IMR-90 (cell line): ENCODE measurements around the gene LRRIQ4. TPM values are rescaled to one million over a fixed set of nuclear protein-coding genes. Genes with fewer than 3 reads are reported as not detected.
A peak's percentile ranks its signal among the peaks of the same experiment; 100 is the strongest.

Experiments
- ATAC-seq: fragments of 200-7000 bp; cut with Tn5 transposase; 2 replicates; pipeline ENCODE4 v1.9.1; 2020; ENCODE audit warnings: low read depth, mild to moderate bottlenecking, moderate library complexity
- BruUV-seq: library from RNA; stranded (reverse); fragments of 400-500 nt; replicated peaks from 2 replicates; lab custom pipeline; 2021; lab: Mats Ljungman, UMichigan
- CTCF ChIA-PET: fragments of 300-600 bp; formaldehyde crosslinking; extraction: SDS; loops from one replicate; lab custom pipeline; 2021; ENCODE audit warnings: antibody characterized with exemption; lab: Yijun Ruan, JAX
- POLR2A ChIA-PET: fragments of 300-600 bp; sonication (Branson Sonifier 250); formaldehyde crosslinking; loops from one replicate; lab custom pipeline; 2022; ENCODE audit warnings: antibody characterized with exemption; ENCODE audit not compliant: unreplicated experiment; lab: Charles Lee
- DNase-seq: peaks from one replicate; pipeline ENCODE4 v3.0.0; 2013
- H2AFZ ChIP-seq: replicated peaks from 2 replicates; pipeline ENCODE3; 2013; ENCODE audit warnings: low read length, mild to moderate bottlenecking; ENCODE audit not compliant: poor library complexity
- H2AK5ac ChIP-seq: 2 replicates; pipeline ENCODE4 v1.6.1; 2013; ENCODE audit warnings: low read depth, low read length, inconsistent platforms
- H2AK9ac ChIP-seq: replicated peaks from 2 replicates; pipeline ENCODE3; 2013; ENCODE audit warnings: mild to moderate bottlenecking, low read depth, low read length, moderate library complexity; ENCODE audit not compliant: poor library complexity
- H2BK120ac ChIP-seq: 2 replicates; pipeline ENCODE4 v1.6.1; 2013; ENCODE audit warnings: low read depth, low read length, inconsistent platforms
- H2BK15ac ChIP-seq: 3 replicates; pipeline ENCODE4 v1.6.1; 2013; ENCODE audit warnings: low read depth, low read length, inconsistent platforms
- H2BK20ac ChIP-seq: 2 replicates; pipeline ENCODE4 v1.6.1; 2013; ENCODE audit warnings: low read depth, mild to moderate bottlenecking, inconsistent platforms, low read length, moderate library complexity
- H2BK5ac ChIP-seq: 2 replicates; pipeline ENCODE4 v1.6.1; 2013; ENCODE audit warnings: mild to moderate bottlenecking, low read depth, low read length, inconsistent platforms; ENCODE audit not compliant: poor library complexity, severe bottlenecking
- H3K14ac ChIP-seq: replicated peaks from 2 replicates; pipeline ENCODE4 v1.6.1; 2013; ENCODE audit warnings: low read depth, low read length, inconsistent platforms
- H3K18ac ChIP-seq: 2 replicates; pipeline ENCODE4 v1.6.1; 2013; ENCODE audit warnings: low read depth, low read length, control low read depth
- H3K23ac ChIP-seq: 2 replicates; pipeline ENCODE4 v1.6.1; 2013; ENCODE audit warnings: low read depth, low read length, inconsistent platforms
- H3K27ac ChIP-seq: 2 replicates; pipeline ENCODE4 v1.5.1; 2013; ENCODE audit warnings: mild to moderate bottlenecking, control low read depth, low read length; ENCODE audit not compliant: insufficient read depth
- H3K27me3 ChIP-seq: 2 replicates; pipeline ENCODE4 v1.6.1; 2013; ENCODE audit warnings: low read length; ENCODE audit not compliant: control insufficient read depth, insufficient read depth
- H3K36me3 ChIP-seq: 2 replicates; pipeline ENCODE4 v1.6.1; 2013; ENCODE audit warnings: low read length, mixed read lengths; ENCODE audit not compliant: control insufficient read depth, insufficient read depth
- H3K4ac ChIP-seq: 2 replicates; pipeline ENCODE4 v1.6.1; 2013; ENCODE audit warnings: low read depth, low read length, inconsistent platforms
- H3K4me1 ChIP-seq: 2 replicates; pipeline ENCODE4 v1.6.1; 2013; ENCODE audit warnings: low read length, mixed read lengths; ENCODE audit not compliant: control insufficient read depth, insufficient read depth
- H3K4me2 ChIP-seq: 2 replicates; pipeline ENCODE4 v1.6.1; 2013; ENCODE audit warnings: low read depth, mild to moderate bottlenecking, control low read depth, low read length, moderate library complexity
- H3K4me3 ChIP-seq: 2 replicates; pipeline ENCODE4 v1.5.1; 2013; ENCODE audit warnings: low read depth, mild to moderate bottlenecking, control low read depth, low read length, moderate library complexity; ENCODE audit not compliant: insufficient read depth
- H3K56ac ChIP-seq: 2 replicates; pipeline ENCODE4 v1.6.1; 2013; ENCODE audit warnings: low read length, inconsistent platforms; ENCODE audit not compliant: insufficient read depth; ENCODE audit errors: extremely low read depth
- H3K79me1 ChIP-seq, 2 experiments: 2 replicates each; pipeline ENCODE4 v1.6.1; 2013; ENCODE audit warnings: low read length in 2 of 2, inconsistent platforms in 1 of 2, low read depth in 1 of 2
- H3K9ac ChIP-seq: 2 replicates; pipeline ENCODE4 v1.6.1; 2013; ENCODE audit warnings: low read depth, low read length, control low read depth
- H3K9me1 ChIP-seq: 2 replicates; pipeline ENCODE4 v1.6.1; 2013; ENCODE audit warnings: low read length, inconsistent platforms; ENCODE audit not compliant: insufficient read depth
- H3K9me3 ChIP-seq: 2 replicates; pipeline ENCODE4 v1.6.1; 2013; ENCODE audit warnings: low read length; ENCODE audit not compliant: control insufficient read depth, insufficient read depth
- H4K20me1 ChIP-seq: 2 replicates; pipeline ENCODE4 v1.6.1; 2013; ENCODE audit warnings: low read length, inconsistent platforms; ENCODE audit not compliant: insufficient read depth
- H4K5ac ChIP-seq: 2 replicates; pipeline ENCODE4 v1.6.1; 2013; ENCODE audit warnings: mild to moderate bottlenecking, low read depth, low read length, control low read depth
- H4K8ac ChIP-seq, 2 experiments: 2 replicates each; pipeline ENCODE4 v1.6.1; 2013; ENCODE audit warnings: low read depth in 2 of 2, low read length in 2 of 2, control low read depth in 1 of 2, inconsistent platforms in 1 of 2
- H4K91ac ChIP-seq: 2 replicates; pipeline ENCODE4 v1.6.1; 2013; ENCODE audit warnings: low read depth, low read length, inconsistent platforms; ENCODE audit not compliant: insufficient read depth
- MAZ ChIP-seq: IDR thresholded peaks from 2 replicates; pipeline ENCODE4 v1.6.1; 2012; ENCODE audit warnings: low read depth, mild to moderate bottlenecking, low read length, improper control_type of control experiment, moderate library complexity, borderline replicate concordance
- POLR2A ChIP-seq: IDR thresholded peaks from 2 replicates; pipeline ENCODE4 v1.6.1; 2012; ENCODE audit warnings: mild to moderate bottlenecking, low read depth, low read length
- WGBS, 2 experiments: methylation state at CpG; one replicate each; pipeline versions ENCODE4 v1.1.5 to v1.1.7; 2013; ENCODE audit warnings: missing lambda C conversion rate in 2 of 2; ENCODE audit not compliant: insufficient read length in 1 of 2; ENCODE audit errors: extremely low coverage in 2 of 2; 5-methylcytosine and 5-hydroxymethylcytosine counted together
- dilution Hi-C: fragments of 300-500 bp; cut with HindIII; formaldehyde crosslinking; loops from one replicate; pipeline ENCODE4 v1.14.3; 2018; ENCODE audit warnings: low sequenced_read_pairs; ENCODE audit not compliant: unreplicated experiment
- in situ Hi-C: fragments of 300-500 bp; cut with MboI; formaldehyde crosslinking; loops from 3 replicates; pipeline ENCODE4 v1.14.3; 2019; ENCODE audit warnings: low sequenced_read_pairs, inconsistent platforms, mixed read lengths
- intact Hi-C: fragments of 100-400 bp; cut with micrococcal nuclease; formaldehyde crosslinking; loops from 2 replicates; pipeline ENCODE4 v1.10.0; 2022
- polyA plus RNA-seq, 3 experiments: library from polyadenylated mRNA; depleted of rRNA; stranded (reverse); fragments of >200 nt; gene quantifications; 2 replicates each; pipeline ENCODE4 v1.2.3, GENCODE V29; 2012; ENCODE audit warnings: low replicate concordance in 1 of 3
- total RNA-seq: library from RNA; depleted of rRNA; stranded (reverse); fragments of >200 nt; gene quantifications from 2 replicates; pipeline ENCODE4 v1.2.3, GENCODE V29; 2012
- TF ChIP-seq, protein P1 (sequence below): fragments of 150-350 bp; IDR thresholded peaks from 2 replicates; pipeline ENCODE4 v1.6.1; 2016; ENCODE audit warnings: low read depth, mild to moderate bottlenecking, low read length, moderate library complexity, borderline replicate concordance

LRRIQ4 gene
- total and polyA plus RNA-seq, 2 of the 4 experiments (the other 2 are of a cell fraction) = not detected

DNA sequence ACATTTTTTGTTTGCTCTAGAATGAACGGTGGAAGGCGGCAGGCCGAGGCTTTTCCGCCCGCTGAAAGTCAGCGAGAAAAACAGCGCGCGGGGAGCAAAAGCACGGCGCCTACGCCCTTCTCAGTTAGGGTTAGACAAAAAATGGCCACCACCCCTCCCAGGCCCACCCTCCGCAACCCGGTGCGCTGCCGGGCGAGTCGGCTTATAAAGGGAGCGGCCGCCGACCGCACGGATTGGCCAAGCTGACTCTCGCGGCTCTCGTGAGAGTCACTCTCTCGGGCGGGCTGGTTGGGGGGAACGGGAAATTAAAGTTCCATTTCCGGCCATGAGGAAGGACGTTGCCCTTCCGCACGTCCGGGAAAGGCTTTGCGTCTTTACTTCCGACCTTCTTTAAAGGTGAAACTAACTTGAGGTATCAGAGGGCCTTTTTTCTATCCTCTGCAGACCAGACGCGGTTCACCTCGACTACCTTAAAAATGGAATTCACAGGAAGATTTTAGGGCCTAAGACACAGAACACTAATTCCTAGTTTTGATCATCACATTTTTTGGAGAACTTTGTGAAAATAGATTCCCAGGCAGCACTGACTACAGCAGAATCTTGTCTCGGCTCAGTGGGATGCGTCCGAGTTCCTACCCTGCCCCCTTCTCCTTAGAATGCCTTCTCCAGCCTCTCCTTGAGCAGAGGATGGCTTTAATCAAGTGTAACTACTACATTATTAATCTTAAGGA lies 47.6 kb upstream of the LRRIQ4 start, which contains the start of gene TERC:
Gene TERC (minus strand): TSS at position 179 of the 731 bp plus-strand sequence.
- Histone ChIP-seq H3K4me1 (peaks cover 4% of the 10 kb centered on the region; the same call in 1 of the 2 replicates), H4K20me1 (no peaks in the 10 kb centered on the region), H3K9ac (peak within 1 kb of the TSS; percentile 92), H2AFZ (peak within 1 kb of the TSS; percentile 96), H3K23ac (peak within 1 kb of the TSS; percentile 95), H3K56ac (peak within 1 kb of the TSS; percentile 87), H3K18ac (peak within 1 kb of the TSS; percentile 73), H3K27ac (peak within 1 kb of the TSS; percentile 88), H3K9me1 (no peaks in the 10 kb centered on the region), H3K4me2 (peak within 1 kb of the TSS; percentile 97), H4K5ac (peak within 1 kb of the TSS; percentile 100), H3K14ac (peak within 1 kb of the TSS; percentile 98), H2BK5ac (peak within 1 kb of the TSS; percentile 80), H2AK9ac (peak within 1 kb of the TSS; percentile 97), H2AK5ac (peak within 1 kb of the TSS; percentile 93), H2BK20ac (no peak within 1 kb of the TSS; the same call in 1 of the 2 replicates), H2BK120ac (peak within 1 kb of the TSS; percentile 57), H2BK15ac (no peak within 1 kb of the TSS), H3K4me3 (peak within 1 kb of the TSS; percentile 89), H3K27me3 (no peaks in the 10 kb centered on the region), H3K36me3 (no peaks in the 10 kb centered on the region), H3K9me3 (peaks cover 3% of the 10 kb centered on the region; the same call in 1 of the 2 replicates), H3K4ac (peak within 1 kb of the TSS; percentile 99), H4K91ac (peak within 1 kb of the TSS; percentile 92), H3K79me1 (no peaks in the 10 kb centered on the region), H4K8ac (peak within 1 kb of the TSS; percentile 84 to 98)
- 9% methylated on average over 12 of the region's 42 CpGs; no CpG with 5 or more reads in 1 of the 2 experiments for WGBS, 2 experiments
- peak; percentile 86 for ATAC-seq
- BruUV-seq = TSS peak; percentile 91
- ChIA-PET CTCF (no interaction called here), POLR2A (interaction anchor here (1.0 kb wide), 1 partner anchor 47 kb away, joined by 3 read pairs; no protein-coding TSS in a partner anchor)
- intact Hi-C loops (no loop called here), in situ Hi-C loops (loop anchor here (25.0 kb wide), 1 partner anchor 1678 kb away; the partner anchor contains the start of gene GOLIM4), dilution Hi-C loops (no loop called here)
- TF ChIP-seq, protein P1, sequence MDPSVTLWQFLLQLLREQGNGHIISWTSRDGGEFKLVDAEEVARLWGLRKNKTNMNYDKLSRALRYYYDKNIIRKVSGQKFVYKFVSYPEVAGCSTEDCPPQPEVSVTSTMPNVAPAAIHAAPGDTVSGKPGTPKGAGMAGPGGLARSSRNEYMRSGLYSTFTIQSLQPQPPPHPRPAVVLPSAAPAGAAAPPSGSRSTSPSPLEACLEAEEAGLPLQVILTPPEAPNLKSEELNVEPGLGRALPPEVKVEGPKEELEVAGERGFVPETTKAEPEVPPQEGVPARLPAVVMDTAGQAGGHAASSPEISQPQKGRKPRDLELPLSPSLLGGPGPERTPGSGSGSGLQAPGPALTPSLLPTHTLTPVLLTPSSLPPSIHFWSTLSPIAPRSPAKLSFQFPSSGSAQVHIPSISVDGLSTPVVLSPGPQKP = no peak
- TF ChIP-seq MAZ (peak; percentile 23; the same call in 1 of the 2 replicates), POLR2A (peak; percentile 97)
- DNase-seq = peak; percentile 82
